Measurements from ENCODE around the gene TC2N.

Gene TC2N

DNA sequence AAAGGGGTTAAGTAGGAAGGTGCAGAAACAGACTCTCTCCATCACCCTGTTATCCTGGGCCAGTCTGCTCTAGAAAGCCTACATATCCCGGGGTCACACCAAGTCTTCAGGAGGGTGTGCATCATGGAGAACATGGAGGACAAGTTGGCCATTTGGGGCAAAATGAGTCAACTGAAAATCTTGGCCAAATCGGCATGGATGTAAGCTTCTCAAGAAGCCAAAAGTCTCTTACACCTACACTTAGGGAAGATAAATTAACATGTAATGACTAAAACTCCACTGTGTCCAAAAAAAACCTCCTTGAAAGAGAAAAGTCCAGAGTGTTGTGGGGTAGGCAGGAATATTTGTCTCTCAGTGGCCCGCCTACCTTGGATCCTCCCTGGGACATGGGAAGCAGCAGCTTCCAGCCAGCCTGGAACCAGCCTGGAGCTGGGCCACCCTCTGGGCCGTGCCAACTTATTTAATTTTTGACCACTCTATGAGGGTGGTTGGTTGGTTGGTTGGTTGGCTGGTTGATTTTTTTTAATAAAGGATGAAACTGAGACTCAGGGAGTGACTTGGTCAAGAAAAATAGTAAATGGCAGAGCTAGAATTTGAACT is 17.9 kb upstream of the TC2N start:
- Histone ChIP-seq H3K9ac (ENCODE audit: insufficient read length) (no peak overlapping the region), H3K27ac (no peak overlapping the region)

DNA sequence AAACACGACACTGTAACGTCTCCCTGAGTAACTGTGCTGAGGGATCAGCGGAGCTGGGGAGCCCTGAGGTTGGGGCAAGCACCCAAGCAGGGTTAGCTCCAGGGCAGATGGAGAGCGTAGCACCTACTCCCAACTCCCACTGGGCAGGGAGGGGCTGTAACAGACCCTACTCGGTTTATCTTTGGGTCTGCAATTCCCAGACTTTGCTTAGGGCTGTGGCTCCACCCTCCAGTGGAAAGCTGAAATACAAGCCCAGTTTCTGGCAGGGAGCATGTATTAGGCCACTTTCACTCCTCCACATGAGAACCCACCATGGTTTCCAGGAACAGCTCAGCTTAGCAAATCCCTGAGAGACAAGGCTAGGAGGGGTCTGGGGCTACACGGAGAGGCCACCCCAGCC is 17.3 kb upstream of the TC2N start:
- Histone ChIP-seq H3K9ac (ENCODE audit: insufficient read length) (no peak overlapping the region), H3K9me3 (ENCODE audit: low read depth, low read length) (no peaks in the 10 kb centered on the region), H3K36me3 (ENCODE audit: insufficient read depth, low read length) (no peaks in the 10 kb centered on the region), H3K27ac (no peak overlapping the region), H3K4me3 (no peak overlapping the region)
- DNase-seq (ENCODE audit: low read depth, low spot score), result no peak
- no peak for TF ChIP-seq EZH2 (IDR thresholded peaks at IDR 0.05)
- no peak for TF ChIP-seq POLR2AphosphoS5 (IDR thresholded peaks at IDR 0.05; ENCODE audit: borderline replicate concordance, low read depth, low read length)
- no peak for TF ChIP-seq FOXP2 (optimal IDR thresholded peaks at IDR 0.05; ENCODE audit: control extremely low read depth, extremely low read length, insufficient read depth)

More for the DNA sequence above, 17.9 kb upstream of the TC2N start:
- H3K9me3 ChIP-seq (ENCODE audit: low read depth, low read length), result no peaks in the 10 kb centered on the region
- H3K36me3 ChIP-seq (ENCODE audit: insufficient read depth, low read length), result no peaks in the 10 kb centered on the region
- no peak overlapping the region for H3K4me3 ChIP-seq
- DNase-seq (ENCODE audit: low read depth, low spot score), result no peak
- TF ChIP-seq POLR2AphosphoS5 (IDR thresholded peaks at IDR 0.05; ENCODE audit: borderline replicate concordance, low read depth, low read length) (no peak), FOXP2 (optimal IDR thresholded peaks at IDR 0.05; ENCODE audit: control extremely low read depth, extremely low read length, insufficient read depth) (no peak), EZH2 (IDR thresholded peaks at IDR 0.05) (no peak)

DNA sequence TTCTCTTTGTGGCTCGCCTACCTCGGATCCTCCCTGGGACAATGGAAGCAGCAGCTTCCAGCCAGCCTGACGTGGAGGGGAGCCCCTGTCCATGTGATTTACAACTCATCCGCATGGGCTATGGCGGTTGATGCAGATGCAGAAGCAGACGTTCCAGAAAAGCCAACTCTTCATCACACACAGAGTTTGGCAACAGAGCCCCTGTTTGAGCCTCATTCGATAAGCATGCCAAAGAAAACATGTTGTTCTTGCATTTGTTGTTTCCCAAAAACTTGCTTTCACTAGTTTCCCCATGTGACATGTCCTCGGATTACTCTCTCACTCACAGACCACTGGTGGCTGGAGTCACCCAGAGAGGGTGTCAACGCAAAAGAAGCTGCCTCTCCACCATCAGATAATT is 16.4 kb upstream of the TC2N start:
- H3K4me3 ChIP-seq, result no peak overlapping the region
- TF ChIP-seq FOXP2 (optimal IDR thresholded peaks at IDR 0.05; ENCODE audit: control extremely low read depth, extremely low read length, insufficient read depth), result no peak
- no peak for TF ChIP-seq EZH2 (IDR thresholded peaks at IDR 0.05)
- no peaks in the 10 kb centered on the region for H3K36me3 ChIP-seq (ENCODE audit: insufficient read depth, low read length)
- H3K27ac ChIP-seq, result no peak overlapping the region
- DNase-seq (ENCODE audit: low read depth, low spot score), result no peak
- H3K9me3 ChIP-seq (ENCODE audit: low read depth, low read length), result no peaks in the 10 kb centered on the region
- H3K9ac ChIP-seq (ENCODE audit: insufficient read length), result no peak overlapping the region

DNA sequence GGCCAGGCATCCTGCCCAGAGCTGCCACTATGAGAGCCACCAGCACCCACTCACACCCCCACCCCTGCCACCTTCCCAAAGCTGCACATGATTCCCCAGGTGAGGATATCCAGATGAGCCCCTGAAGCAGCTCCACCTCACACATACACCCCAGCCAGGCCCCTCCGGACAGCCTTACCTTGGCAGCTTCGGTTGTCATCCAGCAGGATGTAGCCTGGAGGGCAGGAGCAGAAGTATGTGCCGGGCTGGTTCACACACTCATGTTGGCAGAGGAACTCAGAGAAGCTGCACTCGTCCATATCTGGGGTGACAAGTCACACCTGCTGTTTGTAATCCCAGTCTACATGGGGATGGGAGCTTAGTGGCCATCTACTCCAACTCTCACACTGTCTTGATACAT is 15.4 kb upstream of the TC2N start:
- H3K36me3 ChIP-seq (ENCODE audit: insufficient read depth, low read length), result no peaks in the 10 kb centered on the region
- H3K4me3 ChIP-seq, result no peak overlapping the region
- no peaks in the 10 kb centered on the region for H3K9me3 ChIP-seq (ENCODE audit: low read depth, low read length)
- H3K9ac ChIP-seq (ENCODE audit: insufficient read length), result no peak overlapping the region
- DNase-seq (ENCODE audit: low read depth, low spot score), result no peak
- TF ChIP-seq EZH2 (IDR thresholded peaks at IDR 0.05) (no peak), POLR2AphosphoS5 (IDR thresholded peaks at IDR 0.05; ENCODE audit: borderline replicate concordance, low read depth, low read length) (no peak), FOXP2 (optimal IDR thresholded peaks at IDR 0.05; ENCODE audit: control extremely low read depth, extremely low read length, insufficient read depth) (no peak)
- no peak overlapping the region for H3K27ac ChIP-seq

DNA sequence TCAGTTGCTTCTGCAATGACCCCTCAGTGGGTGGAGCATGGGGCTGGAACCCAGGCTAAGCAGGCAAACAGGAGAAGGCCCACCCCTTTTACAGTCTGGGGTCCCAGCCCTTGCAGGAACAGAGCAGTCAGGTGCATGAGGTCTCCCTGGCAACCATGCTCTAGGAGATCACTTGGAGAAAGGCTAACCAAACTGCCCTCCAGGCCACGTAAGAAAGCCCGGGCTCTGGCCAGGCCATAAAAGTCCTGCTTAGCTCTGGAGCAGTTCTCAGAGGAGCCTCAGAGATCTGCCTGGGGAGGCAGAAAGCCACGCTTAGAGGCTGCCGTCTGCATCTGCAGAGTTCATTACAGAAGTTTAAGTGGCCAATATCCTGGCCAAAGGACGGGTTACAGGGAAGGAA is 15.0 kb upstream of the TC2N start:
- Histone ChIP-seq H3K36me3 (ENCODE audit: insufficient read depth, low read length) (no peaks in the 10 kb centered on the region), H3K27ac (no peak overlapping the region), H3K9me3 (ENCODE audit: low read depth, low read length) (no peaks in the 10 kb centered on the region), H3K4me3 (no peak overlapping the region), H3K9ac (ENCODE audit: insufficient read length) (no peak overlapping the region)
- TF ChIP-seq EZH2 (IDR thresholded peaks at IDR 0.05), result no peak
- TF ChIP-seq POLR2AphosphoS5 (IDR thresholded peaks at IDR 0.05; ENCODE audit: borderline replicate concordance, low read depth, low read length), result no peak
- no peak for TF ChIP-seq FOXP2 (optimal IDR thresholded peaks at IDR 0.05; ENCODE audit: control extremely low read depth, extremely low read length, insufficient read depth)
- no peak for DNase-seq (ENCODE audit: low read depth, low spot score)

DNA sequence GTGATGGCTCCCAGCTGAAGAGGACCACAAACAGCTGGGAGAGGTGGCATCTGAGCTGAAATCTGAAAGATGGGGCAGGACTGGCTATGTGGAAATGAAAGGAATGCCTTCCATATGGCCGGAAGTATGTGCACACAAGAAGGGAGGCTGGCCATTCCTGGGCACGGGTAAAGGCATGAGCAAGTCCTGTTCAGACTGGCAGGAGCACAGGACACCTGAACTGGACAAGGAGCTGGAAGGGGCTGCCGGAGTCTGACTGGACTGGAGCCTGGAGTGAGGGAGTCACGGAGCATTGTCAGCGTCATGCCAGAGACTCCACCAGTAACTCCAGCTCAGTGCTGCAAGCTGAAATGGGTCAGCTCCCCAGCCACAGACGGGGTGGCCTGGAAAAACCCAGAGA is 11.9 kb upstream of the TC2N start:
- Histone ChIP-seq H3K27ac (no peak overlapping the region), H3K4me3 (no peak overlapping the region), H3K9ac (ENCODE audit: insufficient read length) (no peak overlapping the region), H3K9me3 (ENCODE audit: low read depth, low read length) (no peaks in the 10 kb centered on the region), H3K36me3 (ENCODE audit: insufficient read depth, low read length) (no peaks in the 10 kb centered on the region)
- no peak for DNase-seq (ENCODE audit: low read depth, low spot score)
- TF ChIP-seq POLR2AphosphoS5 (IDR thresholded peaks at IDR 0.05; ENCODE audit: borderline replicate concordance, low read depth, low read length) (no peak), EZH2 (IDR thresholded peaks at IDR 0.05) (no peak), FOXP2 (optimal IDR thresholded peaks at IDR 0.05; ENCODE audit: control extremely low read depth, extremely low read length, insufficient read depth) (no peak)

DNA sequence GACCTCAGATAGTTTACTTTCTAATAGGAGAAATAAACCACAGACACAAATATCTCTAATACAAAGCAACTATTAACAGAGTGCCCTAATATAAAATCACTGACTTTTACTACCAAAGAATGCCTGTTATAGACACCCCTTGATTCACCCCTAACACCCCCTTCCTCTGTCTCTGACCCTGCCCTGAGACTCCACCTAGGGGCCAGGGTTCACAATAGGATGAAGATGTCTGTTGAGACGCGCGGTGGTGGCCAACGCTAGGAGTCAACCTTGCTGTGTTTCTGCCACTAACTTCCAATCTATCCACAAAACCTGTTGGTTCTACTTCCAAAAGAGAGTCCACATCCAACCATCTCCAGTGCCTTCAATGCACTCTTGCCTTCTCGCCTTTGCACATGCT is 10.9 kb upstream of the TC2N start:
- no peaks in the 10 kb centered on the region for H3K9me3 ChIP-seq (ENCODE audit: low read depth, low read length)
- H3K4me3 ChIP-seq, result no peak overlapping the region
- H3K27ac ChIP-seq, result no peak overlapping the region
- no peak for TF ChIP-seq POLR2AphosphoS5 (IDR thresholded peaks at IDR 0.05; ENCODE audit: borderline replicate concordance, low read depth, low read length)
- TF ChIP-seq EZH2 (IDR thresholded peaks at IDR 0.05), result no peak
- TF ChIP-seq FOXP2 (optimal IDR thresholded peaks at IDR 0.05; ENCODE audit: control extremely low read depth, extremely low read length, insufficient read depth), result no peak
- no peaks in the 10 kb centered on the region for H3K36me3 ChIP-seq (ENCODE audit: insufficient read depth, low read length)
- no peak for DNase-seq (ENCODE audit: low read depth, low spot score)
- H3K9ac ChIP-seq (ENCODE audit: insufficient read length), result no peak overlapping the region

DNA sequence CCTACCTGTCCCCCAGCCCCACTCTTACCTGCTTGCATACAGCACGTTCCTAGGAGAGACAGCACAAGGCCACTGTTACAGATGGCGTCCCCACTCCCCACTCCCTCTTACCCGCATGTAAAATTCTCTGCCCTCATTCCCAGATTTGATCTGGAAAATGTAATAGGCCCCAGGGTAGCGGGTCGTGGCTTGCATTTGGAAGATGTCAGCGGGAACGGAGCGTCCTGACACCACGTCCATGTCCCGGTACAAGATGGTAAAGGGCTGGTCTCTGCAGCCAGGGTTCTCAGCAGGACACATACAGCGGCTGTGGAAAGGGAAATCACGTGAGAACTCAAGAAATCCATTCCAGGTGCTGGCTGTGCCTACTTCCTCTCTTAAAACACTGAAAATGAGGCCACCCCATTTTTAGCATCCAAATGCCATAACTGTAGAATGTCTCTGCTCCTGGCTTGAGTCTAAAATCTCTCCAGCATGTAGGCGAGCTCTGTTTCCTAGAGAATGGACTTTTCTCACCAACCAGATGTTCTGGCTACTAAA is 10.1 kb upstream of the TC2N start:
- Histone ChIP-seq H3K9ac (ENCODE audit: insufficient read length) (no peak overlapping the region), H3K9me3 (ENCODE audit: low read depth, low read length) (no peaks in the 10 kb centered on the region), H3K4me3 (no peak overlapping the region), H3K27ac (no peak overlapping the region), H3K36me3 (ENCODE audit: insufficient read depth, low read length) (no peaks in the 10 kb centered on the region)
- TF ChIP-seq EZH2 (IDR thresholded peaks at IDR 0.05) (no peak), POLR2AphosphoS5 (IDR thresholded peaks at IDR 0.05; ENCODE audit: borderline replicate concordance, low read depth, low read length) (no peak), FOXP2 (optimal IDR thresholded peaks at IDR 0.05; ENCODE audit: control extremely low read depth, extremely low read length, insufficient read depth) (no peak)
- DNase-seq (ENCODE audit: low read depth, low spot score), result no peak

DNA sequence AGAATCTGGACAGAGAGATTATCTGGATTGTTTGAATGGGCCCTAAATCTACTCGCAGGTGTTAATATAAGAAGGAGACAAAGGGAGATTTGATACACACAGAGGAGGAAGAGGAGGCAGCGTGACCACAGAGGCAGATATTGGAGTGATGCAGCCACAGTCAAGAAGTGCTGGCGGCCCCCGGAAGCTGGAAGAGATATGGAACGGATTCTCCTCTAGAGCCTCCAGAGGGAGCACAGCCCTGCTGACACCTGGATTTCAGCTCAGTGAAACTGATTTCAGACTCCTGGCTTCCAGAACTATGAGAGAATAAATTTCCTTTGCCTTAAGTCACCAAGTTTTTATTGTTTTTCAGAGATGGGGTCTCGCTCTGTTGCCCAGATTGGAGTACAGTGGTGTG is 9.2 kb upstream of the TC2N start:
- DNase-seq (ENCODE audit: low read depth, low spot score), result no peak
- no peaks in the 10 kb centered on the region for H3K36me3 ChIP-seq (ENCODE audit: insufficient read depth, low read length)
- H3K4me3 ChIP-seq, result no peak overlapping the region
- no peak overlapping the region for H3K9ac ChIP-seq (ENCODE audit: insufficient read length)
- H3K27ac ChIP-seq, result no peak overlapping the region
- no peaks in the 10 kb centered on the region for H3K9me3 ChIP-seq (ENCODE audit: low read depth, low read length)
- no peak for TF ChIP-seq EZH2 (IDR thresholded peaks at IDR 0.05)
- TF ChIP-seq FOXP2 (optimal IDR thresholded peaks at IDR 0.05; ENCODE audit: control extremely low read depth, extremely low read length, insufficient read depth), result no peak
- no peak for TF ChIP-seq POLR2AphosphoS5 (IDR thresholded peaks at IDR 0.05; ENCODE audit: borderline replicate concordance, low read depth, low read length)

All from SK-N-MC (cell line).